H9 (cell line): ENCODE data around the gene TLE4. TPM values are rescaled to one million over a fixed set of nuclear protein-coding genes. Genes with fewer than 3 reads are reported as not detected.

Source experiments
- DNase-seq: peaks from one replicate; pipeline ENCODE4 v3.0.0-alpha.2; 2017
- H2AFZ ChIP-seq: one replicate; pipeline ENCODE4 v1.6.1; 2013; ENCODE audit warnings: mild to moderate bottlenecking, low read length, control low read depth, moderate library complexity
- H2AK5ac ChIP-seq: 2 replicates; pipeline ENCODE4 v1.6.1; 2013; ENCODE audit warnings: low read length, control low read depth, mixed read lengths; ENCODE audit not compliant: insufficient read length
- H2BK120ac ChIP-seq: one replicate; pipeline ENCODE4 v1.6.1; 2013; ENCODE audit warnings: low read depth, mild to moderate bottlenecking, low read length, control low read depth, inconsistent platforms; ENCODE audit not compliant: poor library complexity, severe bottlenecking
- H2BK12ac ChIP-seq: 2 replicates; pipeline ENCODE4 v1.6.1; 2013; ENCODE audit warnings: low read length, control low read depth, mixed read lengths, low read depth; ENCODE audit not compliant: insufficient read length
- H2BK15ac ChIP-seq: 2 replicates; pipeline ENCODE4 v1.6.1; 2013; ENCODE audit warnings: low read depth, low read length, control low read depth
- H2BK20ac ChIP-seq: one replicate; pipeline ENCODE4 v1.6.1; 2013; ENCODE audit warnings: low read depth, mild to moderate bottlenecking, low read length, control low read depth, inconsistent platforms; ENCODE audit not compliant: poor library complexity, severe bottlenecking
- H2BK5ac ChIP-seq: 2 replicates; pipeline ENCODE4 v1.6.1; 2013; ENCODE audit warnings: low read length, control low read depth, mixed read lengths; ENCODE audit not compliant: insufficient read length
- H3K14ac ChIP-seq: 2 replicates; pipeline ENCODE4 v1.6.1; 2013; ENCODE audit warnings: low read length, control low read depth; ENCODE audit not compliant: insufficient read depth
- H3K18ac ChIP-seq: 2 replicates; pipeline ENCODE4 v1.6.1; 2013; ENCODE audit warnings: low read depth, mild to moderate bottlenecking, mixed read lengths, low read length, control low read depth; ENCODE audit not compliant: insufficient read length
- H3K23ac ChIP-seq: 2 replicates; pipeline ENCODE4 v1.6.1; 2013; ENCODE audit warnings: low read length, control low read depth, mixed read lengths, low read depth; ENCODE audit not compliant: insufficient read length
- H3K23me2 ChIP-seq: 2 replicates; pipeline ENCODE4 v1.6.1; 2013; ENCODE audit warnings: low read depth, mild to moderate bottlenecking, mixed read lengths, low read length, control low read depth; ENCODE audit not compliant: insufficient read length, poor library complexity, severe bottlenecking
- H3K27ac ChIP-seq: 2 replicates; pipeline ENCODE4 v1.5.1; 2013; ENCODE audit warnings: low read length, control low read depth, mixed read lengths, low read depth; ENCODE audit not compliant: insufficient read length
- H3K27me3 ChIP-seq: 2 replicates; pipeline ENCODE4 v1.6.1; 2013; ENCODE audit warnings: low read length, control low read depth, inconsistent platforms; ENCODE audit not compliant: insufficient read depth
- H3K4ac ChIP-seq: 2 replicates; pipeline ENCODE4 v1.6.1; 2013; ENCODE audit warnings: low read depth, mild to moderate bottlenecking, control low read depth, inconsistent platforms, low read length, moderate library complexity
- H3K4me1 ChIP-seq: 2 replicates; pipeline ENCODE4 v1.6.1; 2013; ENCODE audit warnings: low read length, control low read depth, inconsistent platforms; ENCODE audit not compliant: insufficient read depth
- H3K4me2 ChIP-seq: 2 replicates; pipeline ENCODE4 v1.6.1; 2013; ENCODE audit warnings: low read length, control low read depth, mixed read lengths; ENCODE audit not compliant: insufficient read length, insufficient read depth
- H3K56ac ChIP-seq: 2 replicates; pipeline ENCODE4 v1.6.1; 2013; ENCODE audit warnings: low read depth, mild to moderate bottlenecking, mixed read lengths, low read length, control low read depth; ENCODE audit not compliant: insufficient read length
- H3K79me1 ChIP-seq: 2 replicates; pipeline ENCODE4 v1.6.1; 2013; ENCODE audit warnings: low read depth, mild to moderate bottlenecking, moderate library complexity, low read length, control low read depth, inconsistent platforms; ENCODE audit not compliant: insufficient read depth, poor library complexity, severe bottlenecking
- H3K79me2 ChIP-seq: 2 replicates; pipeline ENCODE4 v1.6.1; 2013; ENCODE audit warnings: low read length, control low read depth, inconsistent platforms; ENCODE audit not compliant: insufficient read depth
- H3K9ac ChIP-seq: 2 replicates; pipeline ENCODE4 v1.6.1; 2013; ENCODE audit warnings: low read length, control low read depth, mixed read lengths; ENCODE audit not compliant: insufficient read length; ENCODE audit errors: extremely low read depth
- H3K9me3 ChIP-seq: one replicate; pipeline ENCODE4 v1.6.1; 2013; ENCODE audit warnings: low read depth, low read length, inconsistent platforms; ENCODE audit not compliant: control insufficient read depth
- H3T11ph ChIP-seq: one replicate; pipeline ENCODE4 v1.6.1; 2013; ENCODE audit warnings: mild to moderate bottlenecking, low read length, control low read depth, inconsistent platforms
- H4K20me1 ChIP-seq: one replicate; pipeline ENCODE4 v1.6.1; 2013; ENCODE audit not compliant: control insufficient read depth, insufficient read length, insufficient read depth
- H4K5ac ChIP-seq: 2 replicates; pipeline ENCODE4 v1.6.1; 2013; ENCODE audit warnings: low read depth, mild to moderate bottlenecking, mixed read lengths, low read length, control low read depth; ENCODE audit not compliant: insufficient read length
- H4K8ac ChIP-seq: replicated peaks from 2 replicates; pipeline ENCODE4 v1.6.1; 2013; ENCODE audit warnings: low read length, control low read depth, mixed read lengths, low read depth; ENCODE audit not compliant: insufficient read length
- H4K91ac ChIP-seq: 2 replicates; pipeline ENCODE4 v1.6.1; 2013; ENCODE audit warnings: low read depth, mild to moderate bottlenecking, moderate library complexity, mixed read lengths, low read length, control low read depth; ENCODE audit not compliant: insufficient read length
- H3K27ac Mint-ChIP-seq, 3 experiments: 2 replicates in 2 of 3; 3 replicates in 1 of 3; pipeline ENCODE4 v1.8.0; 2020 to 2021; ENCODE audit warnings: mixed read lengths in 3 of 3, mild to moderate bottlenecking in 1 of 3, moderate library complexity in 1 of 3
- H3K27me3 Mint-ChIP-seq: 2 replicates; pipeline ENCODE4 v1.8.0; 2021; ENCODE audit warnings: low read depth, mild to moderate bottlenecking, moderate library complexity, mixed read lengths
- H3K36me3 Mint-ChIP-seq, 3 experiments: 2 replicates in 2 of 3; 3 replicates in 1 of 3; pipeline ENCODE4 v1.8.0; 2020 to 2021; ENCODE audit warnings: low read depth in 3 of 3, mixed read lengths in 3 of 3; ENCODE audit not compliant: insufficient read depth in 1 of 3
- H3K4me1 Mint-ChIP-seq, 2 experiments: 2 replicates each; pipeline ENCODE4 v1.8.0; 2020; ENCODE audit warnings: mixed read lengths in 2 of 2
- H3K4me3 Mint-ChIP-seq, 2 experiments: 2 replicates in 1 of 2; 3 replicates in 1 of 2; pipeline ENCODE4 v1.8.0; 2020 to 2021; ENCODE audit warnings: mild to moderate bottlenecking in 2 of 2, mixed read lengths in 2 of 2, moderate library complexity in 1 of 2
- H3K9me3 Mint-ChIP-seq, 2 experiments: 2 replicates in 1 of 2; 3 replicates in 1 of 2; pipeline ENCODE4 v1.8.0; 2020; ENCODE audit warnings: mild to moderate bottlenecking in 2 of 2, mixed read lengths in 2 of 2, moderate library complexity in 1 of 2
- CTCF ChIP-seq: fragments of 200-600 bp; sonication (generic); conservative IDR thresholded peaks from 3 replicates; pipeline ENCODE4 v1.8.0; 2021; ENCODE audit warnings: antibody characterized with exemption, mild to moderate bottlenecking
- WGBS: extraction: QIAGEN DNeasy Blood & Tissue Kit; methylation state at CpG from one replicate; pipeline ENCODE4 v1.1.7; 2013; ENCODE audit warnings: missing lambda C conversion rate, low lambda C conversion rate, mixed read lengths; ENCODE audit not compliant: insufficient read length; ENCODE audit errors: extremely low coverage; 5-methylcytosine and 5-hydroxymethylcytosine counted together
- total RNA-seq: library from RNA; stranded (reverse); gene quantifications from 2 replicates; pipeline ENCODE4 v1.2.1, GENCODE V29; 2021

The TLE4 gene
- total RNA-seq, 1 experiment from 2014 or later = 35.1 TPM

GRCh38 chr9:79633558-79633957 is 61.8 kb downstream of the TLE4 start:
- Mint-ChIP-seq H3K9me3 (no peaks in the 10 kb centered on the region), H3K27me3 (no peaks in the 10 kb centered on the region), H3K27ac (peak overlapping the region in 1 of 3 experiments; percentile 60; a peak in 1 of 7 replicates), H3K36me3 (peaks cover 0 to under 1% (median 0%) of the 10 kb centered on the region in 3 experiments; a peak in 2 of 7 replicates), H3K4me3 (no peak overlapping the region), H3K4me1 (peaks cover 12 to 30% of the 10 kb centered on the region in 2 experiments)
- DNase-seq = no peak
- H2BK12ac ChIP-seq = no peak overlapping the region
- H3K4ac ChIP-seq = no peak overlapping the region
- no peak overlapping the region for H3K4me2 ChIP-seq
- no peaks in the 10 kb centered on the region for H3K79me2 ChIP-seq
- WGBS = no CpG with 5 or more reads among the region's 3 CpGs
- H2BK20ac ChIP-seq = no peak overlapping the region
- no peak overlapping the region for H3K14ac ChIP-seq
- H3K56ac ChIP-seq = no peak overlapping the region
- H4K5ac ChIP-seq = no peak overlapping the region
- H4K91ac ChIP-seq = no peak overlapping the region
- H4K20me1 ChIP-seq = no peaks in the 10 kb centered on the region
- no peak overlapping the region for H3K9ac ChIP-seq
- H2BK120ac ChIP-seq = no peak overlapping the region
- no peak overlapping the region for H4K8ac ChIP-seq
- H3K27ac ChIP-seq = no peak overlapping the region
- H3K23ac ChIP-seq = no peak overlapping the region
- H3K23me2 ChIP-seq = no peaks in the 10 kb centered on the region
- H2AFZ ChIP-seq = no peak overlapping the region
- H2AK5ac ChIP-seq = no peak overlapping the region
- no peak overlapping the region for H2BK15ac ChIP-seq
- H3K79me1 ChIP-seq = no peaks in the 10 kb centered on the region
- no peak overlapping the region for H3K18ac ChIP-seq
- no peaks in the 10 kb centered on the region for H3K9me3 ChIP-seq
- no peak overlapping the region for H3T11ph ChIP-seq
- H3K4me1 ChIP-seq = no peaks in the 10 kb centered on the region; the same call in 1 of the 2 replicates
- no peak overlapping the region for H2BK5ac ChIP-seq
- no peak for TF ChIP-seq CTCF
- no peaks in the 10 kb centered on the region for H3K27me3 ChIP-seq
